OCI-LY7 (cell line): ENCODE data around the gene NINL. TPM values are rescaled to one million over a fixed set of nuclear protein-coding genes. Genes with fewer than 3 reads are reported as not detected.

Experiments
- BruUV-seq: library from RNA; stranded (reverse); fragments of 400-500 nt; replicated peaks from 2 replicates; lab custom pipeline; 2021; lab: Mats Ljungman, UMichigan
- CTCF ChIA-PET: fragments of 300-600 bp; sonication (Branson Sonifier 250); formaldehyde crosslinking; loops from one replicate; lab custom pipeline; 2022; ENCODE audit warnings: antibody characterized with exemption; ENCODE audit not compliant: unreplicated experiment; lab: Charles Lee
- POLR2A ChIA-PET: fragments of 300-600 bp; sonication (Branson Sonifier 250); formaldehyde crosslinking; loops from one replicate; lab custom pipeline; 2022; ENCODE audit warnings: antibody characterized with exemption; lab: Charles Lee
- DNase-seq: peaks from one replicate; pipeline ENCODE4 v3.0.0-alpha.2; 2015; ENCODE audit warnings: low spot score
- H2AFZ ChIP-seq: fragments of 200-600 bp; sonication (generic), shearing (Covaris generic); 2 replicates; pipeline ENCODE4 v1.6.1; 2014; ENCODE audit warnings: mild to moderate bottlenecking, antibody characterized with exemption, low read length, moderate library complexity
- H3K27ac ChIP-seq: fragments of 200-600 bp; sonication (generic); 2 replicates; pipeline ENCODE4 v1.5.1; 2014; ENCODE audit warnings: mixed run types, low read depth, mild to moderate bottlenecking, moderate library complexity, low read length, inconsistent platforms; ENCODE audit not compliant: poor library complexity, severe bottlenecking
- H3K36me3 ChIP-seq: fragments of 200-600 bp; sonication (generic); 2 replicates; pipeline ENCODE4 v1.6.1; 2014; ENCODE audit warnings: mild to moderate bottlenecking, antibody characterized with exemption, low read length, moderate library complexity, mixed read lengths; ENCODE audit not compliant: insufficient read depth
- H3K4me1 ChIP-seq: fragments of 200-600 bp; sonication (generic); 2 replicates; pipeline ENCODE4 v1.5.1; 2014; ENCODE audit warnings: mild to moderate bottlenecking, low read length; ENCODE audit not compliant: insufficient read depth, poor library complexity, severe bottlenecking
- H3K4me2 ChIP-seq: fragments of 200-600 bp; sonication (generic); 2 replicates; pipeline ENCODE4 v1.6.1; 2014; ENCODE audit warnings: mild to moderate bottlenecking, low read length
- H3K4me3 ChIP-seq: fragments of 200-600 bp; sonication (generic); 2 replicates; pipeline ENCODE4 v1.5.1; 2014; ENCODE audit warnings: mild to moderate bottlenecking, low read depth, low read length; ENCODE audit not compliant: poor library complexity, severe bottlenecking
- H3K79me2 ChIP-seq: fragments of 200-600 bp; sonication (generic); 2 replicates; pipeline ENCODE4 v1.6.1; 2016; ENCODE audit warnings: low read depth, mild to moderate bottlenecking, low read length, moderate library complexity, mixed read lengths; ENCODE audit not compliant: insufficient read depth
- H3K9me2 ChIP-seq: fragments of 200-600 bp; sonication (generic); 2 replicates; pipeline ENCODE4 v1.6.1; 2016; ENCODE audit warnings: mild to moderate bottlenecking, low read length, mixed read lengths; ENCODE audit not compliant: insufficient read depth
- H3K9me3 ChIP-seq: fragments of 200-600 bp; sonication (generic); 2 replicates; pipeline ENCODE4 v1.6.1; 2014; ENCODE audit warnings: mild to moderate bottlenecking, mixed run types, low read length, mixed read lengths
- H4K20me1 ChIP-seq: fragments of 200-600 bp; sonication (generic); 2 replicates; pipeline ENCODE4 v1.6.1; 2014; ENCODE audit warnings: mild to moderate bottlenecking, antibody characterized with exemption, low read length, moderate library complexity, mixed read lengths; ENCODE audit not compliant: insufficient read depth
- EZH2phosphoT487 ChIP-seq: fragments of 200-600 bp; sonication (generic); IDR thresholded peaks from 2 replicates; pipeline ENCODE4 v1.6.1; 2018; ENCODE audit warnings: low read depth, borderline replicate concordance, mild to moderate bottlenecking, mixed run types, antibody characterized with exemption, low read length, moderate library complexity, mixed read lengths
- intact Hi-C: fragments of 100-400 bp; cut with micrococcal nuclease; formaldehyde crosslinking; loops from one replicate; pipeline ENCODE4 v1.10.0; 2022; ENCODE audit not compliant: unreplicated experiment
- total RNA-seq, 2 experiments: library from RNA; depleted of rRNA in 1 of 2; stranded (reverse); fragments of >200 nt in 1 of 2; shearing (Covaris generic) in 1 of 2; gene quantifications; 2 replicates each; pipeline ENCODE4 v1.2.3, GENCODE V29; 2014 to 2022
- TF ChIP-seq, protein P1 (sequence below): fragments of 200-600 bp; sonication (generic); conservative IDR thresholded peaks from 2 replicates; pipeline ENCODE4 v1.5.1; 2014; ENCODE audit warnings: mild to moderate bottlenecking, antibody characterized with exemption, low read length, moderate library complexity, mixed read lengths

NINL gene
- total RNA-seq, 2 experiments from 2014 or later: 0.06 to 0.55 TPM

DNA sequence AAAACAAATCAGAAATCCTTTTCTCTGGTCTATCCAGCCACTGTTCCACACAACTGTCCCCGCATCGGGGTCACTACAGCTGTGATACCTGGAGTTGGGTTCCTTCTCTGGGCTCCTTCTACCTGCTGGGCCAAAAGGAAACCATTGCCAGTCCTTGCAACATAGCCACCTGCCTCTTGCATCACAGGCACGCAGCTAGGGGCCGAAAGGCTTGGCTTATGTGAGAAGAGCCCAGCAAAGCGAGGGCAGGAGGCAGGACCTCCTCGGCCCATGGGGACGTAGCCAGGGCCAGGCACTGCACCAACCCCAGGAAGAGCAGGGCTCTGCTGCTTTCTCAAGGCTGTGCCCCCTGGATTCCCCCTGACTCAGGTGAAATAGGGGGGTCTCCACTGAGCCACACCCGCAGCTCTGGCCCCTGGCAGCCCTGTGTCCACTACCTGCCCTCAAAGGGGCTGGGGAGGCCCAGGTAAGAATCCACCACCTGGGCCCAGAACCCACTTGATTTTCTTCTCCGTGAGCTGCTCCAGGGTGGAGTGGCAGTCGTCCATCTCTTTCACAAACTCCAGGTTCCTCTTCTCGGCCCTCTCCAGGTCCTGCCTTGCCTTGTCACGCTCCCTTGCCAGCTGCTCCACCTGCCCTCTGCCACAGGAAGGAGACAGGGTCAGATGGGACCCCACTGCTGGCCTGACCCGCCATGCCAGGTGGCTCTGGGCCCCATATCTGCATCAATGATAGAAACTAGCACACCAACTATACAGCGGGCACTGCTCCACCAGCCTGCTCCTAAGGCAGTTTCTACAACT, 89.0 kb downstream of the NINL start:
- Histone ChIP-seq H3K4me2 (no peak overlapping the region), H3K4me1 (no peaks in the 10 kb centered on the region), H3K27ac (no peak overlapping the region), H3K9me3 (no peaks in the 10 kb centered on the region), H3K9me2 (no peaks in the 10 kb centered on the region), H4K20me1 (no peaks in the 10 kb centered on the region), H3K4me3 (no peak overlapping the region), H3K36me3 (no peaks in the 10 kb centered on the region), H2AFZ (no peak overlapping the region), H3K79me2 (no peaks in the 10 kb centered on the region)
- TF ChIP-seq, protein P1, sequence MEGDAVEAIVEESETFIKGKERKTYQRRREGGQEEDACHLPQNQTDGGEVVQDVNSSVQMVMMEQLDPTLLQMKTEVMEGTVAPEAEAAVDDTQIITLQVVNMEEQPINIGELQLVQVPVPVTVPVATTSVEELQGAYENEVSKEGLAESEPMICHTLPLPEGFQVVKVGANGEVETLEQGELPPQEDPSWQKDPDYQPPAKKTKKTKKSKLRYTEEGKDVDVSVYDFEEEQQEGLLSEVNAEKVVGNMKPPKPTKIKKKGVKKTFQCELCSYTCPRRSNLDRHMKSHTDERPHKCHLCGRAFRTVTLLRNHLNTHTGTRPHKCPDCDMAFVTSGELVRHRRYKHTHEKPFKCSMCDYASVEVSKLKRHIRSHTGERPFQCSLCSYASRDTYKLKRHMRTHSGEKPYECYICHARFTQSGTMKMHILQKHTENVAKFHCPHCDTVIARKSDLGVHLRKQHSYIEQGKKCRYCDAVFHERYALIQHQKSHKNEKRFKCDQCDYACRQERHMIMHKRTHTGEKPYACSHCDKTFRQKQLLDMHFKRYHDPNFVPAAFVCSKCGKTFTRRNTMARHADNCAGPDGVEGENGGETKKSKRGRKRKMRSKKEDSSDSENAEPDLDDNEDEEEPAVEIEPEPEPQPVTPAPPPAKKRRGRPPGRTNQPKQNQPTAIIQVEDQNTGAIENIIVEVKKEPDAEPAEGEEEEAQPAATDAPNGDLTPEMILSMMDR: no peak
- TF ChIP-seq EZH2phosphoT487: no peak
- ChIA-PET POLR2A (no interaction called here), CTCF (no interaction called here)
- no peak for DNase-seq
- BruUV-seq: no TSS peak
- intact Hi-C loops: no loop called here

GRCh38 chr20:25495189-25495824, 90.0 kb downstream of the NINL start:
- CTCF ChIA-PET: no interaction called here
- no TSS peak for BruUV-seq

More at GRCh38 chr20:25495189-25495824, 90.0 kb downstream of the NINL start:
- H3K79me2 ChIP-seq: no peaks in the 10 kb centered on the region
- no peaks in the 10 kb centered on the region for H4K20me1 ChIP-seq
- no peak overlapping the region for H3K4me3 ChIP-seq
- H2AFZ ChIP-seq: no peak overlapping the region
- H3K36me3 ChIP-seq: no peaks in the 10 kb centered on the region
- no peaks in the 10 kb centered on the region for H3K9me3 ChIP-seq
- H3K9me2 ChIP-seq: no peaks in the 10 kb centered on the region
- H3K4me1 ChIP-seq: no peaks in the 10 kb centered on the region
- no peak overlapping the region for H3K27ac ChIP-seq
- intact Hi-C loops: no loop called here
- H3K4me2 ChIP-seq: no peak overlapping the region
- no peak for DNase-seq
- POLR2A ChIA-PET: no interaction called here
- no peak for TF ChIP-seq EZH2phosphoT487
- TF ChIP-seq, protein P1: no peak
